HL-60 (cell line): ENCODE measurements around the gene MDP1.

Experiments
- DNase-seq, 2 experiments: peaks; one replicate each; pipeline ENCODE4 v3.0.0-alpha.2; 2010 to 2020; ENCODE audit warnings: low read depth in 1 of 2, low spot score in 1 of 2
- H3K27ac ChIP-seq: fragments of 250-450 bp; sonication (Bioruptor Pico); replicated peaks from 2 replicates; pipeline ENCODE4 v1.5.1; 2020; ENCODE audit warnings: mild to moderate bottlenecking, moderate library complexity
- H3K27me3 ChIP-seq: fragments of 250-450 bp; sonication (Bioruptor Pico); 2 replicates; pipeline ENCODE4 v1.5.1; 2021; ENCODE audit warnings: mild to moderate bottlenecking, moderate library complexity; ENCODE audit not compliant: insufficient read depth, poor library complexity, severe bottlenecking
- H3K4me3 ChIP-seq: replicated peaks from 2 replicates; pipeline ENCODE4 v1.5.1; 2011; ENCODE audit warnings: mild to moderate bottlenecking, control low read depth, low read length; ENCODE audit not compliant: insufficient read depth
- GABPA ChIP-seq: IDR thresholded peaks from 2 replicates; pipeline ENCODE4 v1.6.1; 2012; ENCODE audit warnings: low read depth
- POLR2AphosphoS5 ChIP-seq: IDR thresholded peaks from 2 replicates; pipeline ENCODE4 v1.6.1; 2012; ENCODE audit warnings: low read depth
- REST ChIP-seq: IDR thresholded peaks from 2 replicates; pipeline ENCODE4 v1.6.1; 2012; ENCODE audit warnings: low read depth; ENCODE audit not compliant: insufficient replicate concordance
- SPI1 ChIP-seq: IDR thresholded peaks from 2 replicates; pipeline ENCODE4 v1.6.1; 2012; ENCODE audit warnings: low read depth, mild to moderate bottlenecking, borderline replicate concordance
- TF ChIP-seq, protein P1 (sequence below): IDR thresholded peaks from one replicate; pipeline ENCODE4 v1.5.1; 2011; ENCODE audit warnings: low read length, control low read depth, inconsistent platforms; ENCODE audit not compliant: insufficient read depth

Gene MDP1

DNA sequence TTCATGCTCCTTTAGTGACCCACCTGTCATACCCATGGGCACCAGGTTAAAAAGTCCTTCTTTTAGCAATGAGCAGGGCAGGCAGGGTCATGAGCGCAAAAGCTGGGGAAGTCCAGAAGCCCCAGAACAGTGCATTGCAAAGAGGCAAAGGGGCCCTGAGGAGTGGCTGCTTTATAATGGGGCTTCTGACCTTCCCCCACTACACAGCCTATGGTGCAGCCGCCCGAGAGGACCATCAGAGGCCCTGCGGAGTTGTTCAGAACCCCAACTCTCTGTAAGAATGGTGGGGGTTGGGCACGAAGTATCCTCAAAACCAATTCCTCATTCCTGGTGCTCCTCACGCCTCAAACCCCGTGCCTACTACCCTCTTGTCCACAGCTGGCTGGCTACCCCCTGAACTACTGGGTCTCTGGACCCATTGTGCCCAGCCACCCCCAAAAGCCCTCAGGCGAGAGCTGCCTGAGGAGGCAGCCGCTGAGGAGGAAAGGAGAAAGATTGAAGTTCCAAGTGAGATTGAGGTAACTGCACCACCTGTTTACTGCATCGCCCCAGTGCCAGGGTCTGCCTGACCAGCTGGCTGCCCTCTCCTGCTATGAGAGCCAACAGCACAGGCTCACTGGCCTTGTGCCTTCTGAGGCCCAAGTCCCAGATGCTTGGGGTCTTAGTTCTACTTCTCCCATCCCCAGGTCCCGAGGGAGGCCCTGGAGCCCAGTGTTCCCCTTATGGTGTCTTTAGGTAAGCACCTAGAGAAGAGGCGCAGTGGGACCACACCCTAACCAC is 37.3 kb downstream of the MDP1 start:
- H3K27me3 ChIP-seq: no peaks in the 10 kb centered on the region
- H3K4me3 ChIP-seq: no peak overlapping the region
- TF ChIP-seq SPI1 (no peak), GABPA (no peak), POLR2AphosphoS5 (no peak), REST (no peak)
- TF ChIP-seq, protein P1, sequence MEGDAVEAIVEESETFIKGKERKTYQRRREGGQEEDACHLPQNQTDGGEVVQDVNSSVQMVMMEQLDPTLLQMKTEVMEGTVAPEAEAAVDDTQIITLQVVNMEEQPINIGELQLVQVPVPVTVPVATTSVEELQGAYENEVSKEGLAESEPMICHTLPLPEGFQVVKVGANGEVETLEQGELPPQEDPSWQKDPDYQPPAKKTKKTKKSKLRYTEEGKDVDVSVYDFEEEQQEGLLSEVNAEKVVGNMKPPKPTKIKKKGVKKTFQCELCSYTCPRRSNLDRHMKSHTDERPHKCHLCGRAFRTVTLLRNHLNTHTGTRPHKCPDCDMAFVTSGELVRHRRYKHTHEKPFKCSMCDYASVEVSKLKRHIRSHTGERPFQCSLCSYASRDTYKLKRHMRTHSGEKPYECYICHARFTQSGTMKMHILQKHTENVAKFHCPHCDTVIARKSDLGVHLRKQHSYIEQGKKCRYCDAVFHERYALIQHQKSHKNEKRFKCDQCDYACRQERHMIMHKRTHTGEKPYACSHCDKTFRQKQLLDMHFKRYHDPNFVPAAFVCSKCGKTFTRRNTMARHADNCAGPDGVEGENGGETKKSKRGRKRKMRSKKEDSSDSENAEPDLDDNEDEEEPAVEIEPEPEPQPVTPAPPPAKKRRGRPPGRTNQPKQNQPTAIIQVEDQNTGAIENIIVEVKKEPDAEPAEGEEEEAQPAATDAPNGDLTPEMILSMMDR: no peak
- no peak overlapping the region for H3K27ac ChIP-seq
- DNase-seq: no peak

DNA sequence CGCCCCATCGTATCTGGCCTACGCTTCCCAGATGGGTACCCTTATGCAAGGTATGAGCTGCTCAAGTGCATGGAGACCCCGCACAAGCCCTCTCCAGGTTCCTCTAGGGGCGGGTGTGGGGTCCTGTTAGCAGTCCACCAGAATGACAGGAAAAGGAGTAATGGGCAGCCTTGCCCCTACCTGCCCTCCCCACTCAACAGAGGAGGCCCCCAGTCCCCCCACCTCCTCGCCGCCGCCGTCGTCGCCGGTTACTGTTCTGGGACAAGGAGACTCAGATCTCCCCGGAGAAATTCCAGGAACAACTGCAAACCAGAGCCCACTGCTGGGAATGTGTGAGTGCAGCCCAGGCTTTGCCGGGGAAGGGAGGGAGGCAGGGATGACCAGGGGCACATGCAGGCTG is 38.0 kb downstream of the MDP1 start:
- DNase-seq: no peak
- Histone ChIP-seq H3K27me3 (no peaks in the 10 kb centered on the region), H3K27ac (no peak overlapping the region), H3K4me3 (no peak overlapping the region)
- TF ChIP-seq, protein P1: no peak
- TF ChIP-seq POLR2AphosphoS5 (no peak), SPI1 (no peak), REST (no peak)

GRCh38 chr14:24177041-24177825 is 38.6 kb downstream of the MDP1 start:
- no peak for DNase-seq
- no peak overlapping the region for H3K4me3 ChIP-seq
- no peaks in the 10 kb centered on the region for H3K27me3 ChIP-seq
- H3K27ac ChIP-seq: no peak overlapping the region
- TF ChIP-seq, protein P1: no peak
- TF ChIP-seq REST (no peak), POLR2AphosphoS5 (no peak; the same call in 1 of the 2 replicates), SPI1 (no peak), GABPA (no peak)
